Measurements from ENCODE around the gene DNPH1. TPM values are rescaled to one million over a fixed set of nuclear protein-coding genes. Genes with fewer than 3 reads are reported as not detected.

The DNPH1 gene
- polyA plus RNA-seq, 1 donor from 2014 or later, result 48.3 TPM

- TF ChIP-seq POLR2AphosphoS5 (IDR thresholded peaks at IDR 0.05) (no peak), RAD21 (conservative IDR thresholded peaks at IDR 0.05) (no peak)
- H4K20me1 ChIP-seq (ENCODE audit: insufficient read depth), result no peaks in the 10 kb centered on the region
- H2AFZ ChIP-seq (ENCODE audit: low read depth, low read length), result no peak overlapping the region
- H3K9me2 ChIP-seq (ENCODE audit: insufficient read depth, low read length), result no peaks in the 10 kb centered on the region
- no peak overlapping the region for H3K4me2 ChIP-seq (ENCODE audit: low read length)
- peak overlapping the region; percentile 28 for H3K4me3 ChIP-seq (ENCODE audit: low read length)
- no peaks in the 10 kb centered on the region for H3F3A ChIP-seq (ENCODE audit: insufficient read depth, low read length, poor library complexity, severe bottlenecking)
- no peaks in the 10 kb centered on the region for H3K79me2 ChIP-seq (replicated peaks; ENCODE audit: insufficient read depth, low read length)
- H3K27me3 ChIP-seq (ENCODE audit: insufficient read depth, low read depth, low read length), result peaks cover 21% of the 10 kb centered on the region
- H3K27ac ChIP-seq (ENCODE audit: low read length), result no peak overlapping the region
- no peaks in the 10 kb centered on the region for H3K36me3 ChIP-seq (ENCODE audit: insufficient read depth, low read length)
- H3K9me3 ChIP-seq (ENCODE audit: low read length), result no peaks in the 10 kb centered on the region
- H3K9ac ChIP-seq (ENCODE audit: low read length), result no peak overlapping the region
Observed at GRCh38 chr6:43274916-43275597, 45.8 kb upstream of the DNPH1 start.

GRCh38 chr6:43274127-43274915 lies 45.0 kb upstream of the DNPH1 start:
- Histone ChIP-seq H3F3A (ENCODE audit: insufficient read depth, low read length, poor library complexity, severe bottlenecking) (no peaks in the 10 kb centered on the region), H3K79me2 (replicated peaks; ENCODE audit: insufficient read depth, low read length) (no peaks in the 10 kb centered on the region), H3K36me3 (ENCODE audit: insufficient read depth, low read length) (no peaks in the 10 kb centered on the region), H3K27ac (ENCODE audit: low read length) (no peak overlapping the region), H3K9me3 (ENCODE audit: low read length) (no peaks in the 10 kb centered on the region), H3K9me2 (ENCODE audit: insufficient read depth, low read length) (no peaks in the 10 kb centered on the region), H4K20me1 (ENCODE audit: insufficient read depth) (no peaks in the 10 kb centered on the region), H3K27me3 (ENCODE audit: insufficient read depth, low read depth, low read length) (peaks cover 21% of the 10 kb centered on the region), H2AFZ (ENCODE audit: low read depth, low read length) (no peak overlapping the region), H3K9ac (ENCODE audit: low read length) (no peak overlapping the region), H3K4me2 (ENCODE audit: low read length) (no peak overlapping the region), H3K4me3 (ENCODE audit: low read length) (no peak overlapping the region)
- TF ChIP-seq RAD21 (conservative IDR thresholded peaks at IDR 0.05) (no peak), POLR2AphosphoS5 (IDR thresholded peaks at IDR 0.05) (no peak), EZH2 (IDR thresholded peaks at IDR 0.05; ENCODE audit: borderline replicate concordance, insufficient read depth, low read length, poor library complexity, severe bottlenecking) (no peak), REST (IDR thresholded peaks at IDR 0.05; ENCODE audit: borderline replicate concordance) (no peak), CTCF (IDR thresholded peaks at IDR 0.05; ENCODE audit: poor library complexity, severe bottlenecking) (no peak), EP300 (conservative IDR thresholded peaks at IDR 0.05; ENCODE audit: poor library complexity, severe bottlenecking) (no peak), TAF1 (IDR thresholded peaks at IDR 0.05; ENCODE audit: low read depth) (no peak), MXI1 (conservative IDR thresholded peaks at IDR 0.05; ENCODE audit: poor library complexity, severe bottlenecking) (no peak)

Measured in neural cell (in vitro differentiated cells).